HG03103 (cell line): Measurements from ENCODE around the gene RPLP1.

Experiments
- ATAC-seq: cut with Tn5 transposase; IDR thresholded peaks from one replicate; pipeline ENCODE4 v1.9.1; 2021; ENCODE audit warnings: low read depth; ENCODE audit not compliant: unreplicated experiment

The RPLP1 gene

GRCh38 chr15:69468241-69469121 lies 15.9 kb downstream of the RPLP1 start:
- no peak for ATAC-seq

DNA sequence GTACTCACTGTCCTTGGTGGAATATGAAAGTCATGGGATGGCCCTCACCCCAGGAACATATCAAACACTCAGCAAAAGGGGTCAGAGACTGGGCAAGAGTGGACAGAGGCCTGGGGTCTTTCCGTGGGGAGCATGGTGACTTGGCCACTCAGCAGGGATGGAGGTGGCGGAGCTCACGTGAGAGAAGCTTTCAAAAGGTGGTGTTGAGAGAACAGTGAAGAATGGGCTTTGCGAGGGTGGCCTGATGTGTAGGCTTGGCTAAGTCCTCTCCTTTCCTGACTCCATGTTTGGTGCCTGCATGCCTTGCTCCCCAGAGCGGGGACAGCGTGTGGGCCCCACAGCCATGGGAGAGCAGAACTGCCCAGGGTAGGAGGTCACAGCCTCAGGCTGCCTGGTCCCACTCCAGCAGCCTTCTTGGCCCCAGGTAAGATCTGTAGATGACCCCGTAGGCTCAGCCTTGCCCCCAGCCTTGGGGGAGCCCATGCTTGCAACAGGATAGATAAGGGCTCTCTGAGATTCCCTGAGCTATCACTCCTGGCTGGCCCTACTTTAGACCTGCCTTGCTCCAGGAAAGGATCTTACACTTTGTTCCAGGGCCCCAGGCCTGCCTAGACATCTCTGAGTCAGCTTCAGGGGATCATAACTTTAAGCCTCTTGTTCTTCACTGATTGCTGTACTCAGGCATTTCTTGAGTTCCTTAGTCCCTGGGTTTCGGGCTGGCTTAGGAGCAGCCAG lies 17.0 kb downstream of the RPLP1 start:
- no peak for ATAC-seq

DNA sequence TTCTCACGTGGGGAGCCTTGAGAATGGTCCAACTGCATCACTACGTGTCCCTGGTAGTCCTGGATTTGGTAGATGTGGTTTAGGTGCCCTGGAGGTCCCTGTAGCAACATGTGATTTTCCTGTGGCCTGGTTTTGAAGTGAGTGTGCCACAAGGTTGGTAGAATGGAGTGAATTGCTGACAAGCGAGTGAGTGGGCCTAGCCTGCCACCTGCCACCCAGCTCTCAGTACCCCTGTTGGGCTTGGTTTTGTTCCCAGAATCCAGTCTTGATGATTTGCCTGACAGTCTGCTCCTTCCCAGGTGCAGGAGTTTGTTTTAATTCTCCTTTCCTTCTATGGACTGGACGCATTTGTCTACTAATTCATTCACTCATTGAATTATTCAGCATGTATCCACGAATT lies 19.4 kb downstream of the RPLP1 start:
- ATAC-seq = no peak

DNA sequence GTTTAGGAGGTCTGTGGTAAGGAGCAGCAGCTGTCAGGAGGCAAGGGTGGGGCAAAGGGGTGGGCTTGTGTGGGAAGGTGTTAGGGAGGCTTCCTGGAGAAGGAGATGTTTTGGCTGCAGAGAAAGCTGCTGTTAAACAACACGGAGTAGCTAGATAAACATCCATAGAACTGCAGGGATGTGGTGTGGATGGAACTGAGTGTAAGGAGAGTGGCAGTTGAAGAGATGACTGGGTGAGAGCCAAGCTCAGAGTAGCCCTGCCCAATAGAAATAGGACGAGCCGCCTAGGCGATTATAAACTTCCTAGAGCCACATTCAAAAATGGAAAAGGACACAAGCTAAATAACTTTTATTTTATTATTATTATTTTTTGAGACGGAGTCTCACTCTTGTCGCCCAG lies 19.9 kb downstream of the RPLP1 start:
- ATAC-seq = no peak

DNA sequence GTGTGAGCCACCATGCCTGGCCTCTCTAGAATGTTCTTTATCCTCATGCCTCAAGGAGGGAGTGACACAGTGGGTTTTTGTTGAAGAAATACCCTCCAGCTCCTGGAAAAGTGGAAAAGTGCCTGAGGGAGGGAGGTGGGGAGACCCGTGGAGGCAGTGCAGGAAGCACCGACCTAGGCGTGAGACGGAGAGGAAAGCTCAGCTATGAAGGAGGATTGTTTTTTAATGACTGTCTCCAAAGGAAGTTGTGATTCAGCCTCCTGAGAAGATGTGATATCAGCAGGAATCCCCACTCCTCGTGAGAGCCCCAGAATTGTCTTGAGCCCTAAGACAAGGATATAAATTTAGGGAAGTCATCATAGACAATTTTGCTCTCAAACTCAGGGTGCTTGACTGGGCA lies 21.7 kb downstream of the RPLP1 start:
- ATAC-seq = no peak

- ATAC-seq = no peak
Measured at GRCh38 chr15:69474846-69475455, 22.3 kb downstream of the RPLP1 start.

DNA sequence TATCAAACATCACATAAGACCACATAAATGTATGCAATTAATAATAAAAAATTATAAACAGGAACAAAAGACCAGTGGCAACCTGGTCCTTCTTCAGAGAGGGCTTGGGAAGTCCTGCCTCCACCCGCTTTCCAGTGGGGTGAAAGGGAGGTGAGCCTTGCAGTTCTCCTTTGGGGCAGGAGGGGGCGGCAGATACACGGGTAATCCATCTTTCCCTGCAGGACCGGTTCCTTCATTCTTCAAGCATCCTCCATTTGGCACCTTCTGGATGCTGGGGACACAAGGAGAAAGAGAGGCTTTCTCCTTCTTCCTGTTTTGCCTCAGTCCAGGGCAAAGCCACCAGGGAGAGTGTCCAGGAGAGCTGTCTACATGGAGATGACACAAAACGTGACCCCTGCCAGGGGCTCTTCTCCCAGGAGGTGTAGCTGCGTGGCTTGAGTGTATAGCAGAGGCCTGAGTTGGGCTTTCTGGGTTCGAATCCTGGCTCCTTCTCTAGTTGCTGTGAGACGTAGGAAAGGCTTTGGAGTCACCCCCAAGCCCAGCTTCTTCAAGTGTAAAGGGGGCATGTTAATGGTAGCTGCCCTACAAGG lies 23.2 kb downstream of the RPLP1 start:
- ATAC-seq = no peak

DNA sequence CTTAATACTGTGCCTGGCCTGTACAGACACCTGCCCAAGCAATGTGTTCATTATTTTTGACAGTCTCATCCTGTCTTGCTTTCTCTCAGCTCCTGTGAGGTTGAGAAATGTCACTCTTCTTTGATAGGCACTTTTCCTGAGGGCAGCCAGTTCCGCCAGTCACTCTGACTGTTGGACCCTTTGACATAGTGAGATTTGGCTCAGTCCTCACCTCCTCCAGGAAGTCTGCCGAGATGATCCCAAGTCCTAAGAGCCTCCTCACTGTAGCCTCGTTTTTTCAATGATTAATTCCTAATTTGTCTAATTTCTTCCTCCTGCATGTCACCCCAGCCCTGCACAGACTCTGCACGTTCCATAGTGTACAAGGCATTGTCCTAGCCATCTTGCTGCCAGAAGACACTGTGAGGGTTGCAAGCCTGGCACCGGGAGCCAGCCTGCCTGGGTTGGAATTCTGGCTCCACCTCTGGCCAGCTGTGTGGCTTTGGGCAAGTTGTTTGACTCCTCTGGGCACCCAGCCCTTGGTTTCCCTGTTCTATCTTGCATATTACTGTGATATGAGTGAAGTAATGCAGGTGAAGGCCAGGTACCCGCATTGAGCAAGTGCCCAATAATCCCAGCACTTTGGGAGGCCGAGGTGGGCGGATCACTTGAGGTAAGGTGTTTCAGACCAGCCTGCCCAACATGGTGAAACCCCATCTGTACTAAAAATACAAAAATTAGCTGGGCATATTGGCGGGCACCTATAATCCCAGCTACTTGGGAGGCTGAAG lies 24.3 kb downstream of the RPLP1 start:
- ATAC-seq = no peak

DNA sequence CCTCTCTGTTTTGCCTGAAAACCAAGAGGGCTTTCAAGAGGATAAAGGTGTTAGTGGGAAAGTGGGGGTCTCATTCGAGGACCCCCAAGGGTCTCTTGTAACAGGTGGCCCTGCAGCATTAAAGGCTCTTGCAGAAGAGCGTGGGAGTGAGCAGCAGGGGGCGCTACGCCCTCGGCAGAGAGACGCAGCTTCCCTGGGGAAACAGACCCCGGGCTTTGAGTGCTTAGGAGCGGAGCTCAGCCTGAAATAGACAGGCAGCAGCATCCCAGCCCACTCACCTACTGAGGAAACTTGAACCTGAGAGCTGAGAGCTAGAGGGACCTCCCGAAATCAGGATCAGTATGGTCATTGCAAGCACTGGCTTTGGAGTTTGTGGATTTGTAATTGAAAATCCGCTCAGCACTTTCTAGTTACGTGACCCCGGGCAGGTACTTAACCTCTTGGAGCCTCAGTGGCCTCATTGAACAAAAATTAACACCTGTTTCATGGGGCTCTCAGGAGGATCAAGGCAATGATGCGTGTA lies 25.7 kb downstream of the RPLP1 start:
- ATAC-seq = no peak

DNA sequence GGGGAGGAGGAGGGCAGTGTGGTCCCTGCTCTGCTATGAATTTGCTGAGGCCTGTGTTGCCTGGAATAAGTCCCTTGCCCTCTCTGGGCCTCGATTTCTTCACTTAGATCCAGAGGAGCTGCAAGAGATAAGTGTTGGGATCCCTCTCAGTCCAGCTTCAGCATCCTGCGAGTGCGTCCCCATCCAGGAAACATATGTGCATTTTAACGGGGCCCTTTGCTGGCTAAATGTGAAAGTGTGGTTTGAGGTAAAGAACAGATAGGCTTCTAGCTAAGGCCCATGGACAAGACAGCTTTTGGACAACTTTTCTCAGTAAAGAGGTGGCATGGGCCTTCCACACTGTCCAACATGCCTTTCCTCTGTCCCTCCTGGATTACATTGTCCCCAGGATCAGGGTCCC lies 26.5 kb downstream of the RPLP1 start:
- ATAC-seq = no peak

GRCh38 chr15:69479971-69480370 lies 27.4 kb downstream of the RPLP1 start:
- no peak for ATAC-seq

DNA sequence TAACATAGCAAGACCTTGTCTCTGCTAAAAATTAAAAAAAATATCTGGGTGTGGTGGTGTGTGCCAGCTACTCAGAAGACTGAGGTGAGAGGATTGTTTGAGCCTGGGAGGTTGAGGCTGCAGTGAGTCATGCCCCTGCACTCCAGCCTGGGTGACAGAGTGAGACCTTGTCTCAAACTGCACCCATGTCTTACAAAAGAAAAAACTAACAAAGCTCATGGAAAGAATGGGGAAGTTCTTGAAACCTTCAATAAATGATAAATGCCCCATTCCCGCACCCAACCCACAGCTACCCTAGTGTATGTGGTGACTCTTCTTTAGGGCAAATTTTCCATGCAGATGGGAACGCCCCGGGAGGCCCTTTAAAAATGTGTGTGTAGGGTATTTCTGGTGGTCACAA lies 28.3 kb downstream of the RPLP1 start:
- no peak for ATAC-seq

DNA sequence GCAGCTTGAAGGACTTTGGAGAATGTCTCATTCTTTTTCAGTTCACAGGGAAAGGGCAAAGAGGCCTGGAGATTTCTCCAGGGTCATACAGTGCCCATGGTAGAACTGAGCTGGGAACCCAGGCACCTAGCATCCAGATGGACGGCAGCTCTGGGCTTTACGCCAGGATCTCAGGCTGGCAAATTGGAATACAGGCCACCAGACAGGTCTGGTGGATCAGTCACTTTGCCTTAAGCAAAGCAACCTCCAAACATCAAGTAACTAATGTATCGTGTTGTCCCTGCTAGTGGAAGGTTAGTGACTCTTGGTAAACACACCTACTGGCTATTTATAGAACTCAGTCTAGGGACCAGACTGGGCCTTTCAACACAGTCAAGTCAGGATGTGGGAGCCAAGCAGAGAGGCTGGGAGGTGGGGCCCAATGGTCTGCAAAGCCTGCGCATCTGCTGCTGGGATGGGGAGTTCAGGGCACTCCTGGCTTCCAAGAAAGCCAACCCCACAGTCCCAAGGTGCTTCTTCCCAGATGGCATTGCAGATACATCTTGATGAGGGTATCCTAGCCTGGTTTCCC lies 30.2 kb downstream of the RPLP1 start:
- no peak for ATAC-seq

GRCh38 chr15:69484837-69485236 lies 32.2 kb downstream of the RPLP1 start:
- ATAC-seq = no peak

DNA sequence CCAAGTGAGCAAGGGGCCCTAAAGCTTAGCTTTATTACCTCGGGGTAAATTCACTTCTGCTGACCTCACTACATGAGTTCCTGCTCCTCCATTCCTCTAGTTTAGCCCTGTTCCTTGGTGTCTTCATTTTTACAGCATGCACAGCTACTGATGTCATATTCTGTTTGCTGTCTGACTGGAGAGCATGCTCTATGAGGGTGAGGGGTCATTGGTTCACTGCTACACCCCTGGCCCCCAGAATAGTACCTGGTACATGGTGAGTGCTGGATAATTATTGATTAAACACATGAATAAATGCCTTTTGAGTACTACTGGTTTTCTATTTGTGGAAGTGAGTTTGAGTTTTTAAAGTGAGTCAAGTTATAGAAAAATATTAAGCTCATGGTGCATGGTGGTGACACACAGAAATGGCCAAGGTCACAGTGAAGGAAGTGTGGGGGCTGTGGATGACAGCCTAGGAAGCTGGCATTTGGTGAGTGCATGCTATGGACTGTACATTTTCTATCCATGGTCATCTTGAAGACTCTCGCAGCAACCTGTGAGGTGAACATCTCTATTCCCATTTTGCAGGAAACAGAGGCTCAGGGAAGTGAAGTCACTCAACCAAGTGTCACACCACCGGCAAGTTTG lies 34.0 kb downstream of the RPLP1 start:
- no peak for ATAC-seq

GRCh38 chr15:69489073-69489571 lies 36.5 kb downstream of the RPLP1 start:
- ATAC-seq = no peak

DNA sequence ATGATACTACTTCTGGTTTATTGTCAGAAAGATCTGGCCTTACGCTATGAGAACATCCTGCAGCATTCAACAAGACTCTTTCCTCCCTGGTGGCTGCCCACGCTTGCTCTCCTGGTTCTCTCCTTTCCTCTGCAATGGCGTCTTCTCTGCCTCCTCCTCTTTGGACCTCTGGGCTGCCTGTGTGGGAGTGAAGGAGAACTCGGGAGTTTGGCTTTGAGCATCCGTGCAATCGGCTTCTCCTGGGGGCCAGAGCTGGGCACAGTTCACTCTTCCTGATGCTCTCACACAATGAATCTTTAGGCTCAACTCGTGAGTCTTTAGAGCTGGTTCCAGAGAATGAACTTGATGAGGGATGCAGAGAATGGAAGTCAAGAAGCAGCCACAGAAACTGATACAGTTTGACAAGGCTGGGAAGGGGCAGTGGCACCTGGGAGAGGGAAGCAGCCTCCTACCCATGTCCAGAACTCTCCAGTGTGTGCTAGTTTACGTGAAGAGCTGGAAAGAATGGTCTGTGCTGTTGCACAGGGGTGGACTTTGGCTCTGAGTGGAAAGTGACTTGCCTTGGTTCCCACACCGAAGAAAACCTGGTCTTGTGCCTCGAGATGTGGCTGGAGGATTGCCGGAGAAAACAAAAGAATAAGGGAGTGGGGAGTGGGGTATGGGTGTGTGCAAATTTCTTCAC lies 37.9 kb downstream of the RPLP1 start:
- ATAC-seq = no peak

DNA sequence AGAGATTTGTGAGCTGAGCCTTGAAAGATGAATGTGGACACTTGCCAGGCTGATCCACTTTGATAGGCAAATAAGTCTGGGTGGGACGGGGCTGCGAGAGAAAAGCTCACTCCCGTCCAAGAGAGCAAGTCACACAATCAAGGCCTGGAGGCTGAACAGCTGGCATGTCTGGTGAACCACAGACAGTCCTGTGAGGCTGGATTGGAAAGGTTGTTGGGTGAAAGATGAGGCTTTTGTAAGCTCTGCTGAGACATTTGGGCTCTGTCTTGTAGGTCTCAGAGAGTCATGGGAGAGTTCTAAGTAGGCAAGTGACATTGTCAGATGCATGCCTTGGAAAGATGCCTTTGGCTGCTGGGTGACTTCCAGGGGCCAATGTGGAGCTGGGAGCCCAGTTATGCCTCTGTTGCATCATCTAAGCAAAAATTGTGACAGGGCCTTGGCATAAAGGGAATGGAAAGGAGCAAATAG lies 38.5 kb downstream of the RPLP1 start:
- no peak for ATAC-seq

DNA sequence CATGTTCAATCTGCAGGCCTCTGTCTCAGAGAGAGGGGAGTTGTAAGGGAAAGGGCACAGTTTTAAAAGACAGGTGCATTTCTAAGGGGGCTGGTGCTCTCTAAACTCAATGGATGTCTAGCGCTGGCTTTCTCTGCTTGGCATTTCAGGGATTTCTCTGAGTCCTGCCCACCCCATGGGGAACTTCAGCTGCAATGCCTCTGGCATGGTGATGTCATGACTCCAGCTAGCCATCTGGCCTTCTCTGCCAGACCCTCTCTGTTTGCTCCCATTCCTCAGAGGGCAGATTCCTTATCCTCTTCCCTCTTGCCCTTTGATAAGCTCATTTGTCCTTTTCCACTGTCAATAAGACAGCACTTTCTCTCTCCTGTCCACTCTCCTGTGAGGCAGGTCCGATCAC lies 40.8 kb downstream of the RPLP1 start:
- ATAC-seq = no peak
